H1 (cell line): ENCODE measurements around the gene CAGE1. TPM values are rescaled to one million over a fixed set of nuclear protein-coding genes. Genes with fewer than 3 reads are reported as not detected.

Experiments
- CTCF ChIA-PET: fragments of 300-600 bp; sonication (Branson Sonifier 250); formaldehyde crosslinking; loops from one replicate; lab custom pipeline; 2021; ENCODE audit not compliant: partially characterized antibody; lab: Charles Lee
- POLR2A ChIA-PET: fragments of 300-600 bp; sonication (Branson Sonifier 250); formaldehyde crosslinking; loops from one replicate; lab custom pipeline; 2021; ENCODE audit warnings: inconsistent platforms; ENCODE audit not compliant: partially characterized antibody; lab: Charles Lee
- DNase-seq, 2 experiments: peaks; one replicate each; pipeline versions ENCODE4 v3.0.0 to v3.0.0-alpha.2; 2010 to 2022; ENCODE audit warnings: low spot score in 2 of 2, low read depth in 1 of 2, mixed read lengths in 1 of 2
- FAIRE-seq: peaks from 2 replicates; lab custom pipeline; 2011; peaks lifted over from hg19 to GRCh38; lab: Jason Lieb, UNC
- H2AFZ ChIP-seq: 2 replicates; pipeline ENCODE4 v1.8.1; 2012; ENCODE audit warnings: low read length, inconsistent platforms
- H2AK5ac ChIP-seq: 2 replicates; pipeline ENCODE4 v1.6.1; 2013; ENCODE audit warnings: low read depth, low read length
- H2BK120ac ChIP-seq: replicated peaks from 2 replicates; pipeline ENCODE3; 2013; ENCODE audit warnings: low read depth, low read length, inconsistent platforms
- H2BK12ac ChIP-seq: 2 replicates; pipeline ENCODE4 v1.6.1; 2013; ENCODE audit warnings: low read depth, low read length
- H2BK15ac ChIP-seq: 2 replicates; pipeline ENCODE4 v1.6.1; 2013; ENCODE audit warnings: low read length
- H2BK20ac ChIP-seq: 2 replicates; pipeline ENCODE4 v1.6.1; 2013; ENCODE audit warnings: low read length
- H2BK5ac ChIP-seq: 2 replicates; pipeline ENCODE4 v1.6.1; 2013; ENCODE audit warnings: low read depth, low read length
- H3K14ac ChIP-seq: 2 replicates; pipeline ENCODE4 v1.6.1; 2013; ENCODE audit warnings: inconsistent platforms; ENCODE audit not compliant: insufficient read length
- H3K18ac ChIP-seq: 2 replicates; pipeline ENCODE4 v1.6.1; 2013; ENCODE audit warnings: low read length; ENCODE audit errors: extremely low read depth
- H3K23ac ChIP-seq: 2 replicates; pipeline ENCODE4 v1.6.1; 2013; ENCODE audit warnings: inconsistent platforms; ENCODE audit not compliant: insufficient read length
- H3K23me2 ChIP-seq: 2 replicates; pipeline ENCODE4 v1.6.1; 2013; ENCODE audit warnings: low read depth, low read length
- H3K27ac ChIP-seq: 2 replicates; pipeline ENCODE4 v1.6.1; 2011; ENCODE audit warnings: low read depth, low read length, inconsistent platforms
- H3K27me3 ChIP-seq, 4 experiments: replicated peaks in 1 of 4; 1 replicate in 1 of 4; 2 replicates in 3 of 4; pipeline versions ENCODE4 v1.6.1 to v1.8.1; 2011 to 2013; ENCODE audit warnings: low read length in 3 of 4, mild to moderate bottlenecking in 3 of 4, inconsistent platforms in 2 of 4, mixed read lengths in 2 of 4, moderate library complexity in 1 of 4; ENCODE audit not compliant: control insufficient read depth in 3 of 4, insufficient read depth in 3 of 4; ENCODE audit errors: extremely low read depth in 1 of 4
- H3K36me3 ChIP-seq, 4 experiments: 2 replicates each; pipeline versions ENCODE4 v1.6.1 to v1.8.1; 2011 to 2013; ENCODE audit warnings: mild to moderate bottlenecking in 4 of 4, low read length in 3 of 4, moderate library complexity in 2 of 4, control low read depth in 1 of 4, inconsistent platforms in 1 of 4; ENCODE audit not compliant: insufficient read depth in 4 of 4, control insufficient read depth in 2 of 4
- H3K4ac ChIP-seq: replicated peaks from 2 replicates; pipeline ENCODE3; 2013; ENCODE audit warnings: low read length, low read depth, mixed read lengths, inconsistent platforms; ENCODE audit not compliant: insufficient read length
- H3K4me1 ChIP-seq, 4 experiments: replicated peaks in 1 of 4; 1 replicate in 1 of 4; 2 replicates in 3 of 4; pipeline versions ENCODE4 v1.6.1 to v1.8.1; 2011 to 2013; ENCODE audit warnings: low read length in 3 of 4, inconsistent platforms in 2 of 4, mixed read lengths in 1 of 4; ENCODE audit not compliant: insufficient read depth in 4 of 4, control insufficient read depth in 3 of 4
- H3K4me2 ChIP-seq, 2 experiments: 2 replicates each; pipeline versions ENCODE4 v1.6.1 to v1.8.1; 2011 to 2013; ENCODE audit warnings: low read depth in 2 of 2, low read length in 2 of 2, control low read depth in 1 of 2, inconsistent platforms in 1 of 2, mild to moderate bottlenecking in 1 of 2; ENCODE audit not compliant: insufficient read depth in 1 of 2
- H3K4me3 ChIP-seq, 4 experiments: fragments of 200-600, 300-600 bp in 1 of 4; sonication (generic), shearing (Covaris generic), sonication (Bioruptor Twin) in 1 of 4; 2 replicates each; pipeline versions ENCODE4 v1.5.1 to v1.8.1; 2011 to 2016; ENCODE audit warnings: low read length in 4 of 4, low read depth in 3 of 4, control low read depth in 2 of 4, inconsistent platforms in 2 of 4, mild to moderate bottlenecking in 2 of 4, mixed read lengths in 1 of 4, moderate library complexity in 1 of 4; ENCODE audit not compliant: insufficient read depth in 2 of 4; ENCODE audit errors: extremely low read depth in 1 of 4
- H3K56ac ChIP-seq: replicated peaks from 2 replicates; pipeline ENCODE3; 2013; ENCODE audit warnings: low read depth, mild to moderate bottlenecking, mixed read lengths, low read length, inconsistent platforms; ENCODE audit not compliant: insufficient read length
- H3K79me1 ChIP-seq: 2 replicates; pipeline ENCODE4 v1.6.1; 2013; ENCODE audit warnings: low read depth, low read length, control low read depth
- H3K79me2 ChIP-seq, 2 experiments: 2 replicates each; pipeline versions ENCODE4 v1.6.1 to v1.8.1; 2012 to 2013; ENCODE audit warnings: low read length in 2 of 2, mild to moderate bottlenecking in 2 of 2, inconsistent platforms in 1 of 2; ENCODE audit not compliant: insufficient read depth in 2 of 2, control insufficient read depth in 1 of 2
- H3K9ac ChIP-seq, 4 experiments: replicated peaks in 1 of 4; 1 replicate in 1 of 4; 2 replicates in 3 of 4; pipeline versions ENCODE4 v1.6.1 to v1.8.1; 2011 to 2013; ENCODE audit warnings: low read depth in 3 of 4, low read length in 3 of 4, control low read depth in 2 of 4, mild to moderate bottlenecking in 2 of 4, moderate library complexity in 2 of 4, inconsistent platforms in 1 of 4; ENCODE audit errors: extremely low read depth in 1 of 4
- H3K9me3 ChIP-seq, 2 experiments: 2 replicates each; pipeline versions ENCODE4 v1.6.1 to v1.8.1; 2012 to 2013; ENCODE audit warnings: mild to moderate bottlenecking in 2 of 2, moderate library complexity in 2 of 2, control low read depth in 1 of 2, inconsistent platforms in 1 of 2, low read depth in 1 of 2, low read length in 1 of 2, mixed read lengths in 1 of 2; ENCODE audit not compliant: insufficient read depth in 2 of 2
- H4K20me1 ChIP-seq, 2 experiments: replicated peaks in 1 of 2; 2 replicates each; pipeline versions ENCODE3 to v1.8.1; 2011 to 2013; ENCODE audit warnings: inconsistent platforms in 2 of 2, low read length in 2 of 2, mild to moderate bottlenecking in 1 of 2; ENCODE audit not compliant: insufficient read depth in 2 of 2, control insufficient read depth in 1 of 2
- H4K5ac ChIP-seq: 2 replicates; pipeline ENCODE4 v1.6.1; 2013; ENCODE audit warnings: low read length, low read depth, mixed read lengths, inconsistent platforms; ENCODE audit not compliant: insufficient read length
- H4K8ac ChIP-seq: 2 replicates; pipeline ENCODE4 v1.8.0; 2013; ENCODE audit warnings: mild to moderate bottlenecking, moderate library complexity, low read length, inconsistent platforms; ENCODE audit not compliant: insufficient read depth; ENCODE audit errors: extremely low read depth
- H4K91ac ChIP-seq: replicated peaks from 2 replicates; pipeline ENCODE3; 2013; ENCODE audit warnings: low read length, mixed read lengths, inconsistent platforms; ENCODE audit not compliant: insufficient read length
- YY1 ChIP-seq: IDR thresholded peaks from 2 replicates; pipeline ENCODE4 v1.6.1; 2011; ENCODE audit warnings: low read depth, mild to moderate bottlenecking, low read length
- WGBS, 2 experiments: shearing (Covaris generic) in 1 of 2; methylation state at CpG; one replicate each; pipeline versions ENCODE4 v1.1.6 to v1.1.7; 2013 to 2015; ENCODE audit warnings: low lambda C conversion rate in 2 of 2, mixed read lengths in 2 of 2, inconsistent platforms in 1 of 2, low coverage in 1 of 2, missing lambda C conversion rate in 1 of 2; ENCODE audit not compliant: insufficient replicate concordance in 2 of 2, insufficient coverage in 1 of 2, insufficient read length in 1 of 2; ENCODE audit errors: extremely low coverage in 1 of 2, missing lambda C conversion rate in 1 of 2; 5-methylcytosine and 5-hydroxymethylcytosine counted together
- polyA plus RNA-seq, 7 experiments: library from polyadenylated mRNA; depleted of rRNA in 3 of 7; stranded (reverse) in 5 of 7; unstranded in 2 of 7; fragments of >200 nt in 5 of 7; fragments of 200-250 nt in 2 of 7; gene quantifications; 1 replicate in 5 of 7; 2 replicates in 1 of 7; 4 replicates in 1 of 7; pipeline versions ENCODE4 v1.2.1 to v1.2.3, GENCODE V29; 2011 to 2013; ENCODE audit warnings: missing spikeins in 2 of 7, mixed read lengths in 2 of 7
- total RNA-seq: library from RNA; stranded (reverse); fragmentation: NEBNext Ultra II Directional; extraction: Animal tissue kit (Norgen Biotek cat#: 25700); gene quantifications from 2 replicates; pipeline ENCODE4 v1.2.1, GENCODE V29; 2021

CAGE1 gene
- total and polyA plus RNA-seq, 2 of the 8 experiments (the other 6 are each of a cell fraction or from before 2014, with no cell fraction given), result 0.09 TPM; not detected in 1

- Histone ChIP-seq H3K23me2 (no peaks in the 10 kb centered on the region), H3K18ac (no peak overlapping the region), H2BK5ac (no peak overlapping the region), H4K91ac (no peak overlapping the region), H3K4ac (no peak overlapping the region), H3K4me2 (no peak overlapping the region), H4K5ac (no peak overlapping the region), H3K79me1 (no peaks in the 10 kb centered on the region), H3K14ac (no peak overlapping the region), H3K27me3 (no peaks in the 10 kb centered on the region), H4K8ac (no peak overlapping the region), H2BK15ac (no peak overlapping the region), H3K9me3 (no peaks in the 10 kb centered on the region), H3K9ac (no peak overlapping the region), H3K4me3 (no peak overlapping the region), H3K23ac (no peak overlapping the region), H2AK5ac (no peak overlapping the region), H3K36me3 (peaks cover 2 to 34% (median 21%) of the 10 kb centered on the region in 4 experiments), H2BK20ac (no peak overlapping the region), H2BK120ac (no peak overlapping the region), H3K27ac (no peak overlapping the region), H2BK12ac (no peak overlapping the region), H3K56ac (no peak overlapping the region), H3K79me2 (no peaks in the 10 kb centered on the region), H2AFZ (no peak overlapping the region), H4K20me1 (peaks cover 0 to 2% of the 10 kb centered on the region in 2 experiments), H3K4me1 (peaks cover 0 to 8% (median 5%) of the 10 kb centered on the region in 4 experiments; a peak in 5 of 7 replicates)
- ChIA-PET CTCF (interaction anchor here (1.3 kb wide), 1 partner anchor 198 kb away, joined by 3 read pairs; no protein-coding TSS in a partner anchor), POLR2A (no interaction called here)
- no peak for TF ChIP-seq YY1
- 86% methylated on average over 1 of the region's 1 CpG; no CpG with 5 or more reads in 1 of the 2 experiments for WGBS, 2 experiments
- no peak for DNase-seq
- FAIRE-seq, result no peak
Observed at GRCh38 chr6:7419065-7419464, 29.5 kb upstream of the CAGE1 start.
